PC-3 (cell line): ENCODE data around the gene ABCA3.

Experiments used
- EZH2 ChIP-seq: fragments of 300-600 bp; sonication (generic); IDR thresholded peaks from one replicate; pipeline ENCODE4 v1.6.1; 2017; ENCODE audit warnings: antibody characterized with exemption, mild to moderate bottlenecking, low read length; ENCODE audit not compliant: unreplicated experiment
- EZH2phosphoT487 ChIP-seq: fragments of 300-600 bp; sonication (generic); IDR thresholded peaks from 2 replicates; pipeline ENCODE4 v1.6.1; 2018; ENCODE audit warnings: mild to moderate bottlenecking, antibody characterized with exemption, low read length, borderline replicate concordance
- TF ChIP-seq, protein P1 (sequence below): fragments of 300-600 bp; sonication (generic); conservative IDR thresholded peaks from 2 replicates; pipeline ENCODE4 v1.5.1; 2017; ENCODE audit warnings: antibody characterized with exemption, low read depth, mild to moderate bottlenecking, low read length

DNA sequence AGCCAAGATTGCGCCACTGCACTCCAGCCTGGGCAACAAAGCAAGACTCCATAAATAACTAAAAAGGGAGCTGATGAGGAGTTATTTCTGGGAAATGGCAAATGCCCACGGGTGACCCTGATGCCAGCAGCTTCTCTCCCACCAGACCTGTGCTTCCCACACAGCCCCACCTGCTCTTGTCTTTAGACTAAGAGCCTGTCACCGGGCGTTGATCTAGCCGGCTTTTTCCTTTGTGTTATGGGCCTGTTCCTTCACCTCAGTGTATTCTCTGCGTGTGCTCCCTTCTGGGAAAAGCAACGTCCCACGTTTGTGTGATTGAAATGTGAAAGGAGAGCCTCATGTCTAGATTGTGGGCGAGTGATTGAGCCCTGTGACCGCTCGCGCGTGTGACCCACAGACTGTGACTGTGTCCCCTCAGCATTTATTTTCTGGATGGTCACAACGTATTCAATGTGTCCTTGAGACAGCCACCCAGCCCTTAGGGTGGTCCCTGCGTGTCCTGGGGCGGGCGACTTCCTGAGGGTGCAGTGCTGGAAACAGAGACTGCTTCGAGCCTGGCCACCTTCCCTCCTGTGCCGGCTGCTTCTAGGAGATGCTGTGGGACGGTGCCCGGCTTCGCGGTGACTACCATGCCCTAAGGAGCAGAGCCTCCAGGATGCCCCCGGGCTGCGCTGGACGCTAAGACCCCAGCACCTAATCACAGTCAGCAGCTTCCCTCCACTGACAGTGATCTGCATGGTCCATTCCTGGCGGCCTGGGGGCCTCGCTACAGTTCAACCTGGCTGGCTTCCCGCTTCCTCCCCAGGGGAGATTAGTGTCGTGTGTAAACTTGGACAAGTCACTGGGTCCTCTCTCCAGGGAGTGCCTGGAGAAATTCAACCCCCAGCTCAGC, 64.8 kb downstream of the ABCA3 start:
- TF ChIP-seq, protein P1, sequence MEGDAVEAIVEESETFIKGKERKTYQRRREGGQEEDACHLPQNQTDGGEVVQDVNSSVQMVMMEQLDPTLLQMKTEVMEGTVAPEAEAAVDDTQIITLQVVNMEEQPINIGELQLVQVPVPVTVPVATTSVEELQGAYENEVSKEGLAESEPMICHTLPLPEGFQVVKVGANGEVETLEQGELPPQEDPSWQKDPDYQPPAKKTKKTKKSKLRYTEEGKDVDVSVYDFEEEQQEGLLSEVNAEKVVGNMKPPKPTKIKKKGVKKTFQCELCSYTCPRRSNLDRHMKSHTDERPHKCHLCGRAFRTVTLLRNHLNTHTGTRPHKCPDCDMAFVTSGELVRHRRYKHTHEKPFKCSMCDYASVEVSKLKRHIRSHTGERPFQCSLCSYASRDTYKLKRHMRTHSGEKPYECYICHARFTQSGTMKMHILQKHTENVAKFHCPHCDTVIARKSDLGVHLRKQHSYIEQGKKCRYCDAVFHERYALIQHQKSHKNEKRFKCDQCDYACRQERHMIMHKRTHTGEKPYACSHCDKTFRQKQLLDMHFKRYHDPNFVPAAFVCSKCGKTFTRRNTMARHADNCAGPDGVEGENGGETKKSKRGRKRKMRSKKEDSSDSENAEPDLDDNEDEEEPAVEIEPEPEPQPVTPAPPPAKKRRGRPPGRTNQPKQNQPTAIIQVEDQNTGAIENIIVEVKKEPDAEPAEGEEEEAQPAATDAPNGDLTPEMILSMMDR = no peak
- TF ChIP-seq EZH2 (no peak), EZH2phosphoT487 (no peak)
